Panc1 (cell line): ENCODE measurements around the gene C19orf47.

Experiments
- CTCF ChIP-seq: fragments of 450-650 bp; IDR thresholded peaks from 2 replicates; pipeline ENCODE4 v1.5.1; 2017; ENCODE audit warnings: mild to moderate bottlenecking
- POLR2AphosphoS5 ChIP-seq: IDR thresholded peaks from 2 replicates; pipeline ENCODE4 v1.6.1; 2012; ENCODE audit warnings: mild to moderate bottlenecking, low read depth, low read length, moderate library complexity
- SIN3A ChIP-seq: IDR thresholded peaks from 2 replicates; pipeline ENCODE4 v1.6.1; 2012; ENCODE audit warnings: low read depth, mild to moderate bottlenecking, low read length, moderate library complexity, borderline replicate concordance; ENCODE audit not compliant: insufficient read depth
- TCF7L2 ChIP-seq: IDR thresholded peaks from 2 replicates; pipeline ENCODE4 v1.6.1; 2011; ENCODE audit warnings: mild to moderate bottlenecking, low read depth, low read length, inconsistent platforms
- TF ChIP-seq, protein P1 (sequence below), 2 experiments: IDR thresholded peaks; 2 replicates each; pipeline ENCODE4 v1.6.1; 2011 to 2012; ENCODE audit warnings: low read depth in 2 of 2, control low read depth in 1 of 2, low read length in 1 of 2, mild to moderate bottlenecking in 1 of 2, moderate library complexity in 1 of 2; ENCODE audit not compliant: insufficient read depth in 1 of 2

GRCh38 chr19:40335855-40336600 lies 12.2 kb downstream of the C19orf47 start:
- TF ChIP-seq CTCF (no peak), SIN3A (no peak), TCF7L2 (no peak), POLR2AphosphoS5 (no peak)
- TF ChIP-seq, protein P1, sequence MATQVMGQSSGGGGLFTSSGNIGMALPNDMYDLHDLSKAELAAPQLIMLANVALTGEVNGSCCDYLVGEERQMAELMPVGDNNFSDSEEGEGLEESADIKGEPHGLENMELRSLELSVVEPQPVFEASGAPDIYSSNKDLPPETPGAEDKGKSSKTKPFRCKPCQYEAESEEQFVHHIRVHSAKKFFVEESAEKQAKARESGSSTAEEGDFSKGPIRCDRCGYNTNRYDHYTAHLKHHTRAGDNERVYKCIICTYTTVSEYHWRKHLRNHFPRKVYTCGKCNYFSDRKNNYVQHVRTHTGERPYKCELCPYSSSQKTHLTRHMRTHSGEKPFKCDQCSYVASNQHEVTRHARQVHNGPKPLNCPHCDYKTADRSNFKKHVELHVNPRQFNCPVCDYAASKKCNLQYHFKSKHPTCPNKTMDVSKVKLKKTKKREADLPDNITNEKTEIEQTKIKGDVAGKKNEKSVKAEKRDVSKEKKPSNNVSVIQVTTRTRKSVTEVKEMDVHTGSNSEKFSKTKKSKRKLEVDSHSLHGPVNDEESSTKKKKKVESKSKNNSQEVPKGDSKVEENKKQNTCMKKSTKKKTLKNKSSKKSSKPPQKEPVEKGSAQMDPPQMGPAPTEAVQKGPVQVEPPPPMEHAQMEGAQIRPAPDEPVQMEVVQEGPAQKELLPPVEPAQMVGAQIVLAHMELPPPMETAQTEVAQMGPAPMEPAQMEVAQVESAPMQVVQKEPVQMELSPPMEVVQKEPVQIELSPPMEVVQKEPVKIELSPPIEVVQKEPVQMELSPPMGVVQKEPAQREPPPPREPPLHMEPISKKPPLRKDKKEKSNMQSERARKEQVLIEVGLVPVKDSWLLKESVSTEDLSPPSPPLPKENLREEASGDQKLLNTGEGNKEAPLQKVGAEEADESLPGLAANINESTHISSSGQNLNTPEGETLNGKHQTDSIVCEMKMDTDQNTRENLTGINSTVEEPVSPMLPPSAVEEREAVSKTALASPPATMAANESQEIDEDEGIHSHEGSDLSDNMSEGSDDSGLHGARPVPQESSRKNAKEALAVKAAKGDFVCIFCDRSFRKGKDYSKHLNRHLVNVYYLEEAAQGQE (IDR thresholded peaks at IDR 0.05; ENCODE audit: insufficient read depth in 1 of 2, low read depth in 2 of 2, low read length in 1 of 2): no peak
